Adrenal gland (tissue), 5 donors: Measurements from ENCODE around the gene NCKAP5.

Source experiments
- CTCF ChIP-seq, 6 experiments: fragments of 450-650 bp in 4 of 6; fragments of 200-600 bp in 2 of 6; sonication (generic) in 1 of 6; IDR thresholded peaks; 1 replicate in 5 of 6; 2 replicates in 1 of 6; pipeline versions ENCODE4 v1.5.1 to v1.8.0; 2016 to 2021; ENCODE audit warnings: antibody characterized with exemption in 6 of 6, mild to moderate bottlenecking in 2 of 6, moderate library complexity in 1 of 6
- POLR2A ChIP-seq, 2 donors: fragments of 450-650 bp; IDR thresholded peaks; one replicate each; pipeline ENCODE4 v1.6.1; 2017; ENCODE audit warnings: antibody characterized with exemption in 2 of 2, mild to moderate bottlenecking in 2 of 2, moderate library complexity in 1 of 2
- donor health status: DM: no; HTN: no; CAD: no.

GRCh38 chr2:133452583-133452982 lies 115.7 kb downstream of the NCKAP5 start:
- TF ChIP-seq CTCF (IDR thresholded peaks at IDR 0.05) (no peak), POLR2A (IDR thresholded peaks at IDR 0.05) (no peak)
